Fibroblast of mammary gland (primary cell): Measurements from ENCODE around the gene PTPRM.
A peak's percentile ranks its signal among the peaks of the same experiment; 100 is the strongest.

ENCODE experiments used
- DNase-seq: peaks from one replicate; pipeline ENCODE4 v3.0.0-alpha.2; 2010; ENCODE audit warnings: low read depth
- H3K4me3 ChIP-seq: 2 replicates; pipeline ENCODE4 v1.5.1; 2011; ENCODE audit warnings: low read depth, mild to moderate bottlenecking, low read length, moderate library complexity; ENCODE audit not compliant: control insufficient read depth
- CTCF ChIP-seq: conservative IDR thresholded peaks from 2 replicates; pipeline ENCODE4 v1.5.1; 2011; ENCODE audit warnings: low read depth, low read length, inconsistent platforms; ENCODE audit not compliant: control insufficient read depth, insufficient read depth

PTPRM gene

GRCh38 chr18:7872569-7872968 is 305.5 kb downstream of the PTPRM start:
- peak; percentile 48 for TF ChIP-seq CTCF
- no peak overlapping the region for H3K4me3 ChIP-seq
- DNase-seq: peak; percentile 93

GRCh38 chr18:7873316-7873715 is 306.2 kb downstream of the PTPRM start:
- TF ChIP-seq CTCF: no peak
- H3K4me3 ChIP-seq: no peak overlapping the region
- no peak for DNase-seq

GRCh38 chr18:7876354-7877104 is 309.4 kb downstream of the PTPRM start:
- TF ChIP-seq CTCF: no peak
- no peak for DNase-seq
- H3K4me3 ChIP-seq: no peak overlapping the region

- H3K4me3 ChIP-seq: no peak overlapping the region
- TF ChIP-seq CTCF: no peak
- no peak for DNase-seq
Measured at GRCh38 chr18:7877609-7878008, 310.5 kb downstream of the PTPRM start.

GRCh38 chr18:7878265-7879211 is 311.4 kb downstream of the PTPRM start:
- TF ChIP-seq CTCF: no peak
- no peak overlapping the region for H3K4me3 ChIP-seq
- no peak for DNase-seq

GRCh38 chr18:7879717-7880116 is 312.6 kb downstream of the PTPRM start:
- no peak for TF ChIP-seq CTCF
- DNase-seq: no peak
- no peak overlapping the region for H3K4me3 ChIP-seq
